NCI-H2029 treated with DMSO at 0.1 percent for 48 hours (cell line): ENCODE results near the gene SMIM28.
"Not testable (repeated sequence)": the region's sequence is repeated elsewhere in the genome, so short reads cannot be mapped to it uniquely, and the experiment has no call there.

Source experiments
- DNase-seq: peaks from one replicate; lab custom pipeline; 2025; lab: John Stamatoyannopoulos, UW

The SMIM28 gene

GRCh38 chr6:138405816-138406413 lies 28.2 kb downstream of the SMIM28 start:
- DNase-seq, result no peak

- no peak for DNase-seq
These were observed 28.7 kb downstream of the SMIM28 start for GRCh38 chr6:138406443-138406842.

- no peak for DNase-seq
These were observed 32.5 kb downstream of the SMIM28 start for GRCh38 chr6:138410048-138410735.

- DNase-seq, result no peak
These were observed 33.5 kb downstream of the SMIM28 start for GRCh38 chr6:138410972-138411880.

DNA sequence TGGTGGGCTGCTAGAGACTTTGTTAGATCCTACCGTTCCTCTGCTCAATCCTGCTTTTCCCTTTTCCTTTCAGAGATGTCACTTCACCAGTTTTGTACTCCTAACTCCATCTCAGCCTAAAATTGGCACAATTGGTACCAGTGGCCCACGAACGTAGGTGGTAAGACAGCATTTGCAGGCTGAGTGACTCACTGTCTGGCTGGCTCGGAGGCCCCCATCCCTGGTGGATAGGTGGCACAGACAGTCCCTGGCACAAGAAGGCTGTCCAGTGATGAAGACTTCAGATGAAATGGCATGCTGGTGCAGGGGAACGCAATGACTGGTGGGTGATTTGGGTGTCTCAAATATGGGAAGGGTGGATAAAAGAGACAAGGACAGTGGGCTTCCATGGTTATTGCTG lies 37.4 kb downstream of the SMIM28 start:
- DNase-seq, result no peak

DNA sequence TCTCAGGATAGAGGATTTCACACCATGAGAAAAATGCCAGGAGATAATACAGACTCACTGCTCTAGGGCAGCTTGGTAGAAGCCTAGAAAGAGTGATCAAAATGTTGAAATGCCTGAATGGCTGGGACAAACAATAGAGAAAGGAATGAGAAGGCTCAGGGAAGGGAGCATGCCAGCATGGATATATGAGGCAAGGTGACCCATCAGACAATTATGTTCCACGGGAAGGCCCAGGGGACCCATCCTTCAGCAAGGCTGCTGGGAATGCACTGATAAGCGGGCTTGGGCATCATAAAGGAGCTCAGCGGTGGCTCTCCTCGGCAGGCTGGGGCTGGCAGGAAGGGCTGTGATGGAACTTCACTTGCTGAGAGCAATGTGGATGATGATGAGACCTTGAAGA lies 38.5 kb downstream of the SMIM28 start:
- DNase-seq, result no peak

DNA sequence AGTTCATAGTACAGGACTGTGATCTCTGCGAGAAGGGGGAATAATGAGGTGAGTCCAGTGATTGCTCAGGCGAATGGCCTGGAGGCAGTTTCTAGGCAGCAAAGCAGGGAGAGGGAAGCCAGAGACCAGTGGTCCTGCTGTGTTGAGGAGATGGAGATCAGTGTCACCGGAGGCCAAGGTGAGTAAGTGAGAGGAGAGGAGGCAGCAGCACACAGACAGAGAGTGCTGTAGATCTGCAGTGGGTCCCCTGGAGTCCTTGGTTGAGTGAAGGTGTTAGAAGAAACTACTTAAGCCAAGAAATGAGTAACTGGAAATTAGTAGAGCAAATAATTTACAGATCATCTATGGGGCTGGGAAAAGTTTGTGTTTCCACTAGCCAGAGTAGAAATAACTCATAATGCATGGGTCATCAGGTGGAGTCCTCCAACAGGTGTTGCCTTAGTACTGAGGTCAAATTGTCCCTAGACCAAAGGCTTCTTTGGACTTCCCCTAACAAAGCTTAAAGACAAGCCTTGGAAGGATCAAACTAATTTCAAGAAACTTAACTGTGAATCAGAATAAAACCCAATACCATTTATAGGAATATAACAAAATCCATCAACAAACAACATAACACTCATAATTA lies 39.9 kb downstream of the SMIM28 start:
- no peak for DNase-seq

DNA sequence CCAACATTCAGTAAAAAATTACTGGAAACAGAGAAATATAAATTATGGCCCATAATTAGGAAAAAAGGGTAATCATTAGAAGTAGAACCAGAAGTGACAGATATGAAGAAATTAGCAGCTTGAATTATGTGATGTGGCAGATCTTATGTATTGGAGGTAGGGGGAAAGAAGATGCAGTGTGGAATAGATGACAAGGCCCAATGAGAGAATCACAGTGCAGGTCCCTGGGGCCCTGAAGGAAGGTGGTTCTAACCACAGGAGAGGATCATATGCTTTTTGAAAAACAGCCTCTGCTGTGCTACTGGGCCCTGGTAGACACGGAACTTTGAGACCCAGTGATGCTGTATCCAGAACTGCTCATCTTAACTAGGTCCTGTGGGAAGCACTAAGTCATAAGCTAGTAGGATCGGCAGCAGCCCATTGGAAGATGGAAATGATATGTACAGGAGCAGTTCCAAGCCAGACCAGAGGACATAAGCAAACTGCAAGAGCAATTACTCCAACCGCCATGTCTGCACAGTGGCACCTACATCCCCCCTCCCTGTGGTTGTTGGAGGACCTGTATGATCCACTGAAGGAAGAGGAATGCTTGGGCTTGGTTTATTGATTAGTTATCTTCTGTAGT lies 40.5 kb downstream of the SMIM28 start:
- DNase-seq, result no peak

GRCh38 chr6:138419766-138420165 lies 42.1 kb downstream of the SMIM28 start:
- no peak for DNase-seq

- no peak for DNase-seq
These were observed 42.7 kb downstream of the SMIM28 start for GRCh38 chr6:138420356-138420755.

DNA sequence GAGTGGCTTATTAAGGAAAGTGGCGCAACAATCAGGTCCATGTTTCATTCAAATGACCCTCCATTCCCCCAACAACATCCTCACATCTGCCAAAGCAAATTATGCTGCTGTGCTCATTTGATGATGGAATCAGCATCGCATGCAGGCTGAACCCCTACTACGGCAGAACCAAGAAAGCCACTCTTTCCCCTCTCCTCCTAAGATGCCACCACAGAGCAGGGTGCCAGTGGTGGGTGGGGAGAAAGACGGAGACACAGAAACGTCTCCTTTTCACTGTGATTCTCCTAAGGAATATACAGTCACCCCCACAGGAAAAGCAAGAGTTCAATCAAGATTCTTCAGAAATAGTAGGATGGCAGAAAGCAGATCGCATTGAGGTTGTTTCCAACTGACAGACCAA lies 43.4 kb downstream of the SMIM28 start:
- DNase-seq, result no peak

DNA sequence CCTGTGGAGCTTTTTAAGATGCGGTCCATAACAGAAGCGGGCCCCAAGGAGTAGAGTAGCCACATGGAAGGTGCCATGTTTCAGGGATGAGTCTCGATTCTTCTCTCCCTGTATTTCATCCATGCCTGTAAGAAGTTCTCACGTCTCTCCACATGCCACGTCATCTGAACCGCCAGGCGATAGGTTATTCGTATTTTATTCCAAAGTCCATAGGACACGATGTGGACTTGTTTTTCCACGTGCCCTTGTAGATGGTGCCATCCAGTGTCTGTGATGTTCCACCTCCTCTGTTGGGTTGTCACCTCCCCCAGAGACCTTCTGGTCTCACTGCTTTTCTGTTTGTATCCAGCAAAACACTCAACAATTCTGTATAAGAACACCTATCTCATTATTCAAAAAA lies 43.9 kb downstream of the SMIM28 start:
- DNase-seq, result no peak

DNA sequence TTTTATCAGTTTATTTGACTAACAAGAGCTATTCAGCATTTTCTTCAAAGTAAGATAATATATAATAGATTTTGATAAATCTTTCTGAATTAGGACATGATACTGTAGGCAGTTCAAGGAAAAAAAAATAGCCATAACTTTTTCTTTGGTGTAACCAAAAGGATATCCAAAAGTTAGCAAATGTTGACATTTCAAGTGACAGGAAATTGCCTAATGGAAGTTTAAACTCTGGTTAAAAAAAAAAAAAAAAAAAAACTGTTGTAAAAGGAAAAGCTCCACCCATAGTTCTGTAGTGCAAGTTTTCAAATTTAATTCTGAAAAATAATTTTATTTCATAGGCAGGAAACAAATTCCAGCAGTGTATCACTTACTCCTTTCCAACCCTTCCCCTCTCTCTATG lies 45.2 kb downstream of the SMIM28 start:
- no peak for DNase-seq

GRCh38 chr6:138424004-138424904 lies 46.5 kb downstream of the SMIM28 start:
- no peak for DNase-seq

- not testable (repeated sequence) for DNase-seq
These were observed 47.6 kb downstream of the SMIM28 start for GRCh38 chr6:138425256-138425655.

GRCh38 chr6:138426500-138427123 lies 48.9 kb downstream of the SMIM28 start:
- no peak for DNase-seq

DNA sequence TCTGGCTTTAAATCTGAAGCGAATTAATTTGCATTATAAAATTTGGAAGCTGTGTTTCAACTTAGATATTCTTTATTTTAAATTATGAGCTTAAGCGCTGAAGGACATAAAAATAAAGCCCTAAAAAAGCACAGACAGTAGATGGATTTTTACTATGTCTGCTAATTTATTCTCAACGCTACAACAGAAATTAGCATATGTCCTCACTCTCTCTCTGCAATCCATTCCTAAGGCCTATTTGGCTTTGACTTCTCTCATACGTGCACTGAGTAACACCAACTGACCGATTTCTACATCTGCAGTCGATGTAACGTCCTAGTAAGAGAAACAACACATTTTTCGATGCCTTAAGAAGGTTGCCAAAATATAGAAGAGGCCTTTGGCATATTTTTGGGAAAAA lies 50.0 kb downstream of the SMIM28 start:
- no peak for DNase-seq

DNA sequence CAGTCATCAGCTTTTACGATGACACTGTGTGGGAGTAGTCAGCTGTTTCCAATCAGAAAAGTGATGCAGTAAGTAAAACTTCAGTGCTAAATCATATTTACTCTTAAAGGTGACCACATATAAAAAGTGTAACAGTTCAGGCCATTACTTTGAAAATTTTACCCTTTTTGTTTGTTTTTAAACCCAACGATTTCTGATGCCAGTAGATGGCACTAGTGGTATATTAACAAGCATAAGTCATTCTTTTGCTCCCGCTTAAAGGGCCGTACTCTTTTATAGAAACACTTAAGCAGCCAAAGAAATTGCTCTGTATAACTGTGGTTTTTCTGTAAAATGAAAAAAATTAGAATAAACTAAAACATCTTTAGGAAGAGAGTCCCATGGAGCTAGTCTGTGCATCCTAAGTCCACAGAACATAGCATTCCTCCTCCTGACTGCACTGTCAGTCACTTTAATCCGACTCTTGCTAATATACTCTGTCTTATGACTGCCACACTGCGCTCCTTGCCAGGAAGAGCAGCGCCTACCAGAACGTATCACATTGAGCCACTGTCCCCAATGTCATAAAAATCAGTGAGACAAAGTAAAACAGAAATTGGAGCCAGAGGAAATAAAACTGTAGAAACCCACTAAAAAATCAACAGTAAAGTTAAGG lies 51.4 kb downstream of the SMIM28 start:
- DNase-seq, result peak; percentile 0

- no peak for DNase-seq
These were observed 52.1 kb downstream of the SMIM28 start for GRCh38 chr6:138429761-138430160.
